BLaER1 treated with 17β-estradiol and CSF1 and Interleukin-3, amounts not matched to agents 10 nM and 100 nM (cell line): Measurements from ENCODE around the gene GPER1.

ENCODE experiments used
- H3K27ac ChIP-seq, 11 experiments: shearing (Covaris generic); formaldehyde crosslinking; 2 replicates each; pipeline ENCODE4 v1.8.1; 2022
- H3K27me3 ChIP-seq, 11 experiments: shearing (Covaris generic); formaldehyde crosslinking; 2 replicates each; pipeline ENCODE4 v1.8.1; 2022
- H3K36me3 ChIP-seq, 11 experiments: shearing (Covaris generic); formaldehyde crosslinking; 2 replicates each; pipeline ENCODE4 v1.8.1; 2022
- H3K4me1 ChIP-seq, 10 experiments: shearing (Covaris generic); formaldehyde crosslinking; 2 replicates each; pipeline ENCODE4 v1.8.1; 2022
- H3K4me2 ChIP-seq, 11 experiments: shearing (Covaris generic); formaldehyde crosslinking; 2 replicates each; pipeline ENCODE4 v1.8.1; 2022
- H3K4me3 ChIP-seq, 10 experiments: shearing (Covaris generic); formaldehyde crosslinking; 2 replicates each; pipeline ENCODE4 v1.8.1; 2022
- H3K9ac ChIP-seq, 11 experiments: shearing (Covaris generic); formaldehyde crosslinking; 2 replicates each; pipeline ENCODE4 v1.8.1; 2022
- H3K9me3 ChIP-seq, 11 experiments: shearing (Covaris generic); formaldehyde crosslinking; replicated peaks in 1 of 11; 2 replicates each; pipeline ENCODE4 v1.8.1; 2022
- H4K20me1 ChIP-seq, 11 experiments: shearing (Covaris generic); formaldehyde crosslinking; 2 replicates each; pipeline ENCODE4 v1.8.1; 2022
- Cebpa-rat ChIP-seq, 11 experiments: shearing (Covaris generic); IDR thresholded peaks; 2 replicates each; pipeline ENCODE4 v1.8.1; 2022

The GPER1 gene

GRCh38 chr7:1045069-1046063, 42.5 kb upstream of the GPER1 start:
- no peaks in the 10 kb centered on the region; a peak in 2 of 22 replicates for H3K27me3 ChIP-seq
- peaks cover 0 to 85% (median 50%) of the 10 kb centered on the region in 11 experiments; a peak in 16 of 22 replicates for H4K20me1 ChIP-seq
- no peak for TF ChIP-seq Cebpa-rat (IDR thresholded peaks at IDR 0.05)
- H3K9ac ChIP-seq: peak overlapping the region; percentile 74 to 86 (median 81); a peak in 20 of 22 replicates
- H3K4me1 ChIP-seq: peaks cover 74 to 87% (median 86%) of the 10 kb centered on the region in 10 experiments
- peak overlapping the region; percentile 94 to 100 (median 100) for H3K4me2 ChIP-seq
- no peaks in the 10 kb centered on the region for H3K36me3 ChIP-seq
- no peaks in the 10 kb centered on the region for H3K9me3 ChIP-seq
- H3K27ac ChIP-seq: peak overlapping the region in 4 of 11 experiments; percentile 70 to 78 (median 74); a peak in 6 of 22 replicates
- H3K4me3 ChIP-seq: peak overlapping the region; percentile 66 to 80 (median 70)

DNA sequence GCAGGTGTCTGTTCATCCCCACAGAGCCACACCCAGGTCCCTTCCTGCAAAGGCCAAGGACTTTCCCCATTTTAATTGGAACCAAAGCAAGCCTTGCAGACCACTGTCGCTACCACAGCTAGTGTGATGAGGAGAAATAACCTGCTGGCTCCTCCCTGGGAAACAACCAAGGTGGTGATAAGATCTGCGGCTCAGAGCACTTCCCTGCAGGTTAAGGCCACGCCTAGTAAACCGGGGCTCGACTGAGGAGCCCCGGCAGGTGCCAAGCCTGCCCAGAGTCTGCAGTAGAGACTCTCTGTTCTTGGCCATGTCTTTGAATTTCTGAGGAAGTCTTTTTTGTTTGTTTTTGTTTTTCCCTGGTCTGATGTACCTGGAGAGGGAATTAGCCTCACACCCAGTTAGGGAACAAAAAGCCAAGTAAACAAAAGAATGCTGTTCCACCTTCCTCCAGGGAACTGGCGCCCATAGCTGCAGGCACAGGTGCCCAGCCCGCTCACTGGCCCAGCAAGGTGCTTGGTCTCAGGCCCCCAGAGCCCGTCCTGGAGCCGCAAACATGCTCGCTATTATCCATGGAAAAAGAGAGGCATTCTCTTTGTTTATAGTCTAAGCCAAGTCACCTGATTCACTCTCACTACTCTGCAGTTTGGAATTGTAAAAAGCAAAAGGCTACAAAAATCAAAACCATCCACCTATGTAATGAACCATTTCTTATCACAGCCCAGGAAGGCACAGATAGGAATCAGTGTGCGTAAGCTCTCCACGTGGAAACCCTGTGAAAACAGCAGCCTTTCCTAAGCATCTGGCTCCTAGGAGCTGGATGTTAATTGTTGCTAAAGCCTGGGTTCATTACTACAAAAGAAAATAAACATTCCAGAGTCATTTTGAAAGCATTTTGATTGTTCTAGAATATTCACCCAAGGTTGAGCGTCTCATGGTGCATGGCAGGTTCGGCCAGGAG, 40.9 kb upstream of the GPER1 start:
- H3K9ac ChIP-seq: peak overlapping the region in 7 of 11 experiments; percentile 4 to 86 (median 54); a peak in 5 of 22 replicates

GRCh38 chr7:1049006-1049741, 38.7 kb upstream of the GPER1 start:
- H3K9me3 ChIP-seq: no peaks in the 10 kb centered on the region
- peak overlapping the region in 10 of 11 experiments; percentile 9 to 65 (median 40); a peak in 16 of 22 replicates for H3K9ac ChIP-seq
- no peaks in the 10 kb centered on the region; a peak in 2 of 22 replicates for H3K27me3 ChIP-seq
- no peaks in the 10 kb centered on the region for H3K36me3 ChIP-seq
- H3K27ac ChIP-seq: peak overlapping the region in 9 of 11 experiments; percentile 18 to 63 (median 32); a peak in 13 of 22 replicates
- H3K4me3 ChIP-seq: peak overlapping the region in 2 of 10 experiments; percentile 8 to 19; a peak in 1 of 20 replicates
- TF ChIP-seq Cebpa-rat (IDR thresholded peaks at IDR 0.05): no peak
- peak overlapping the region; percentile 94 to 100 (median 100) for H3K4me2 ChIP-seq
- H4K20me1 ChIP-seq: peaks cover 0 to 79% (median 50%) of the 10 kb centered on the region in 11 experiments; a peak in 16 of 22 replicates
- H3K4me1 ChIP-seq: peaks cover 87 to 98% (median 97%) of the 10 kb centered on the region in 10 experiments

More for the DNA sequence above, 40.9 kb upstream of the GPER1 start:
- no peak overlapping the region for H3K4me3 ChIP-seq
- no peak overlapping the region; a peak in 2 of 22 replicates for H3K27ac ChIP-seq
- peak overlapping the region; percentile 94 to 100 (median 100) for H3K4me2 ChIP-seq
- no peaks in the 10 kb centered on the region for H3K9me3 ChIP-seq
- H3K4me1 ChIP-seq: peaks cover 81 to 98% (median 97%) of the 10 kb centered on the region in 10 experiments
- H3K27me3 ChIP-seq: no peaks in the 10 kb centered on the region; a peak in 2 of 22 replicates
- no peak for TF ChIP-seq Cebpa-rat (IDR thresholded peaks at IDR 0.05)
- peaks cover 0 to 85% (median 52%) of the 10 kb centered on the region in 11 experiments; a peak in 16 of 22 replicates for H4K20me1 ChIP-seq
- H3K36me3 ChIP-seq: no peaks in the 10 kb centered on the region

DNA sequence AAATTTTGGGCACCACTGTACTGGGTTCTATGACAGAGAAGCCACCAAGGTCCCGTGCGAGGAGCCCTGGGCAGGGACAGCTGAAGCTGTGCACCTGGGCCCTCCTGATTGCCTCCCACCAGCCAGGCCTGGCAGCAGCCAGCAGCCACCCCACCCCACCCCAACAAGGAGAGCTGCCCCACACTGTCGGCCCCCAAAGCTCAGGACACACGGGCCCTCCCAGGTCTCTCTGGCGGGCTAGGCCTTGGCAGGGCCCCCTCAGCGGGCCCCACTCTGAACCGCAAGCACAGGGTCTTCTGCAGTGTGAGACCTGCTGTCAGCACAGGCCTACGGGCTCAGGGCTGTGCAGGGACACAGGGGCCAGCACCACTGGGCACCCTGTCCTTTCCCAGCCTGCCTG, 38.1 kb upstream of the GPER1 start:
- peaks cover 0 to 6% (median 0%) of the 10 kb centered on the region in 11 experiments; a peak in 4 of 22 replicates for H3K27me3 ChIP-seq
- H3K4me2 ChIP-seq: peak overlapping the region; percentile 94 to 100 (median 100)
- no peaks in the 10 kb centered on the region for H3K36me3 ChIP-seq
- peak overlapping the region in 10 of 11 experiments; percentile 9 to 65 (median 40); a peak in 16 of 22 replicates for H3K9ac ChIP-seq
- H3K27ac ChIP-seq: peak overlapping the region in 9 of 11 experiments; percentile 18 to 63 (median 32); a peak in 15 of 22 replicates
- H3K4me1 ChIP-seq: peaks cover 92 to 100% (median 100%) of the 10 kb centered on the region in 10 experiments
- no peak for TF ChIP-seq Cebpa-rat (IDR thresholded peaks at IDR 0.05)
- H4K20me1 ChIP-seq: peaks cover 0 to 81% (median 46%) of the 10 kb centered on the region in 11 experiments; a peak in 16 of 22 replicates
- H3K9me3 ChIP-seq: no peaks in the 10 kb centered on the region
- H3K4me3 ChIP-seq: peak overlapping the region in 2 of 10 experiments; percentile 8 to 19; a peak in 1 of 20 replicates

DNA sequence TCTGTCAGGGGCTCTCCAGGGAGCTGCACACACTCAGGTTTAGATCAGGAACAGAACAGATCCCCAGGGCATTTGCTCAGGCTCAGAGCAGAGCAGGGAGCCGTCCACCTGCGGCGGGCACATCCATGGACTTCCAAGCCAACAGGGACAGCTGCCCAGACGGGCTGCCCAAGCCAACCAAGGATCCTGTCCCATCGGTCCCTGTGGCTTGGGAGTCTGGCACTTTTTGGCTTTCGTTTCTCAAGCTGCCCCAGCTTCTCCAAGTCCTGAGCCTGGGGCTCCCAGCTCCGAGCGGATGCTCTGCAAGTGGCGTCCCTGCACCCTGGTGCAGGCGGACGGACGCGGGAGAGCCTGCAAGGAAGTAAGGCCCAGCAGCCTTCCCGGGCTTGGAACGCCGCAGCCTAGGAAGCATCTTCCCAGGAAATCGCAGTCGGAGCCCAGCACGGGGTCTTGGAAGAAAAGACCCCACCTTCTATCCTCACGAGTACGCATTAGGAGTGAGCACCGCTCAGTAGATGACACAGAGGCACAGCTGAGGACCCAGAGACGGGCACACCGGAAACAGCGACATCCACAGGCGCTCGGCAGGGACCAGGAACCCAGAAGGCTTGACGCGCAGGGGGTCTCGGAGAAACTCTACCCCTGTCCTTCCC, 37.5 kb upstream of the GPER1 start:
- Histone ChIP-seq H4K20me1 (peaks cover 0 to 81% (median 43%) of the 10 kb centered on the region in 11 experiments; a peak in 16 of 22 replicates), H3K9ac (peak overlapping the region in 9 of 11 experiments; percentile 9 to 65 (median 41); a peak in 13 of 22 replicates), H3K4me3 (no peak overlapping the region; a peak in 1 of 20 replicates), H3K27me3 (peaks cover 0 to 12% (median 0%) of the 10 kb centered on the region in 11 experiments; a peak in 4 of 22 replicates), H3K4me2 (peak overlapping the region; percentile 94 to 100 (median 100)), H3K27ac (peak overlapping the region in 7 of 11 experiments; percentile 18 to 63 (median 34); a peak in 12 of 22 replicates), H3K9me3 (no peaks in the 10 kb centered on the region), H3K36me3 (no peaks in the 10 kb centered on the region), H3K4me1 (peaks cover 92 to 100% (median 100%) of the 10 kb centered on the region in 10 experiments)
- TF ChIP-seq Cebpa-rat (IDR thresholded peaks at IDR 0.05): no peak

DNA sequence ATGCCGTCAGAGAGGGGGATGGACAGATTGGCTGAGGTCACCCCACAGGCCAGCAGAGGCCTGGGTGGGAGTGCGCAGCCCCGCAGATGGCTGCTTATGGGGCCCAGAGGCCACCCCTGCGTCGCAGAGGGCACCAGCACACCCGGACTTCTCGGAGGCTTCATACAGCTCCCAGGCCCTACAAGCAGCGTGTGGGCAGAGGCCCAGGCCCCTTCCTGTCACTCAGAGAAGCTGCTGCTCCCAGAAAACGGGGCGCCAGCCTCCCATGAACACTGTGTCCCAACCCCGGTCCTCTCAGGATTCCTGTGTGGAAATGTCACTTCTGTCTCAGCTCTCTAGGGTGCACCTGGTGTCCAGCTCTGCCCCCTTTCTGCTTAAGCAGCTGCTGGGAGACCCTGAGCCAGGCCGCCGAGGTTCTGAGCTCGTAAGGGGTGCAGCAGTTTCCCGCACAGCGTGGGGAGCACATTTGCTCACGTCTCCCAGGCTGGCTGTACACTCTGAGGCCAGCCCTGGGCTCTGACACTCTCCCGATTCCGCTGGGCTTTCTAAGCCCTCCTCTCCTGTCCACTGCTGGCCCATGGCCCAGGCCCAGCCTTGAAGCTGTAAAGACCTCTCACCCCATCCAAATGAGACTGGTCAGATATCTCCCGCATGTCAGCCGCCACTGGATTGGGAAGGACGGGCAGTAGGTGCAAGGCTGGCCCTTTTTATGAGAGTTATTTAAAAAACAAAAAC, 36.8 kb upstream of the GPER1 start:
- Histone ChIP-seq H3K36me3 (no peaks in the 10 kb centered on the region), H3K4me3 (no peak overlapping the region), H3K4me1 (peaks cover 92 to 100% (median 100%) of the 10 kb centered on the region in 10 experiments), H3K9ac (peak overlapping the region in 4 of 11 experiments; percentile 4 to 65 (median 62); a peak in 5 of 22 replicates), H3K4me2 (peak overlapping the region; percentile 94 to 100 (median 100); a peak in 21 of 22 replicates), H4K20me1 (peaks cover 0 to 81% (median 42%) of the 10 kb centered on the region in 11 experiments; a peak in 16 of 22 replicates), H3K27ac (peak overlapping the region in 4 of 11 experiments; percentile 23 to 84 (median 35); a peak in 6 of 22 replicates), H3K27me3 (peaks cover 0 to 16% (median 0%) of the 10 kb centered on the region in 11 experiments; a peak in 4 of 22 replicates), H3K9me3 (no peaks in the 10 kb centered on the region)
- no peak for TF ChIP-seq Cebpa-rat (IDR thresholded peaks at IDR 0.05)
